Measurements from ENCODE around the gene TMX3.

DNA sequence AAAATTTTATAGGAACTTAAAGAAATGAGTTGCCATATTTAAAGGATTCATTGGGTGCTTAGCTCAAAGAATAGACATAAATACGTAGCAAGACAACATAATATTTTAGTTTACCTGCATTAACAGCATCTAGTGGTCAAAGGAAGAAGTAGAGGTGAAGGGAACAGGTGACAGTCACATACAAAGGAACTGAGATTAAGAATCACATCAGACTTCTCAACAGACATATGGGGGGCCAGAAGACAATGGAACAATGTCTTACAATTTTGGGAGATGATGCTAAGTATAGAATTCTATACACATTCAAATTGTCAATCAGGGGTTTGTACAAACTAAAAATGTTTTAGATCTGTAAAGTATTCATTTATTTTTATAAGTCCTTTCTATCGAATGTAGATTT is 44.4 kb upstream of the TMX3 start:
- no peak for TF ChIP-seq YY1 (IDR thresholded peaks at IDR 0.05; ENCODE audit: insufficient read depth, insufficient read length)
- TF ChIP-seq ZNF274 (IDR thresholded peaks at IDR 0.05; ENCODE audit: low read depth, low read length), result no peak
- no peak for TF ChIP-seq SUZ12 (IDR thresholded peaks at IDR 0.05; ENCODE audit: extremely low read depth, insufficient read depth, insufficient read length)
